Smooth muscle cell (in vitro differentiated cells): ENCODE data around the gene PNMT. TPM values are rescaled to one million over a fixed set of nuclear protein-coding genes. Genes with fewer than 3 reads are reported as not detected.

ENCODE experiments used
- DNase-seq: peaks from one replicate; lab custom pipeline; 2025; ENCODE audit not compliant: unreplicated experiment; lab: John Stamatoyannopoulos, UW
- H2AFZ ChIP-seq: fragments of 200-600 bp; sonication (generic); 2 replicates; pipeline ENCODE4 v1.6.0; 2016; ENCODE audit warnings: antibody characterized with exemption, low read depth, mild to moderate bottlenecking
- H3F3A ChIP-seq: fragments of 200-600 bp; sonication (generic); 2 replicates; pipeline ENCODE4 v1.6.0; 2017; ENCODE audit warnings: antibody characterized with exemption, low read depth
- H3K27ac ChIP-seq: fragments of 200-600 bp; sonication (generic); 2 replicates; pipeline ENCODE4 v1.5.1; 2016; ENCODE audit warnings: low read depth, mild to moderate bottlenecking
- H3K27me3 ChIP-seq: fragments of 200-600 bp; sonication (generic); 2 replicates; pipeline ENCODE4 v1.6.1; 2016; ENCODE audit warnings: low read depth, mild to moderate bottlenecking
- H3K36me3 ChIP-seq: fragments of 200-600 bp; sonication (generic); 2 replicates; pipeline ENCODE4 v1.5.1; 2016; ENCODE audit warnings: low read depth
- H3K4me1 ChIP-seq: fragments of 200-600 bp; sonication (generic); 2 replicates; pipeline ENCODE4 v1.5.1; 2016; ENCODE audit warnings: low read depth
- H3K4me2 ChIP-seq: fragments of 200-600 bp; sonication (generic); 2 replicates; pipeline ENCODE4 v1.6.0; 2016; ENCODE audit warnings: mild to moderate bottlenecking
- H3K4me3 ChIP-seq: fragments of 200-600 bp; sonication (generic); 2 replicates; pipeline ENCODE4 v1.5.1; 2016; ENCODE audit warnings: mild to moderate bottlenecking
- H3K79me2 ChIP-seq: fragments of 200-600 bp; sonication (generic); 2 replicates; pipeline ENCODE4 v1.6.0; 2016; ENCODE audit warnings: low read depth, mild to moderate bottlenecking
- H3K9ac ChIP-seq: fragments of 200-600 bp; sonication (generic); 2 replicates; pipeline ENCODE4 v1.6.0; 2016; ENCODE audit warnings: low read depth
- H3K9me3 ChIP-seq: fragments of 200-600 bp; sonication (generic); replicated peaks from 2 replicates; pipeline ENCODE4 v1.5.1; 2016; ENCODE audit warnings: low read depth
- H4K20me1 ChIP-seq: fragments of 200-600 bp; sonication (generic); 2 replicates; pipeline ENCODE4 v1.6.0; 2016; ENCODE audit warnings: low read depth
- CTCF ChIP-seq: fragments of 200-600 bp; sonication (generic); IDR thresholded peaks from 2 replicates; pipeline ENCODE4 v1.5.1; 2017; ENCODE audit warnings: borderline replicate concordance, mild to moderate bottlenecking, antibody characterized with exemption; ENCODE audit not compliant: insufficient read depth, poor library complexity, severe bottlenecking
- WGBS: methylation state at CpG from one replicate; pipeline ENCODE4 v1.1.7; 2016; ENCODE audit warnings: low lambda C conversion rate; 5-methylcytosine and 5-hydroxymethylcytosine counted together
- polyA plus RNA-seq: library from polyadenylated mRNA; unstranded; fragments of >200 nt; fragmentation: Nextera tagmentation; extraction: Ambion mirVana; gene quantifications from 2 replicates; pipeline ENCODE4 v1.2.1, GENCODE V29; 2016
- total RNA-seq: library from RNA; depleted of rRNA; stranded (reverse); fragments of >200 nt; gene quantifications from 2 replicates; pipeline ENCODE4 v1.2.3, GENCODE V29; 2014

The PNMT gene
- total and polyA plus RNA-seq, 2 experiments from 2014 or later = 0.23 TPM; not detected in 1

GRCh38 chr17:39664581-39665561 is 3.4 kb upstream of the PNMT start, which contains the start of gene TCAP:
Gene TCAP (plus strand): TSS chr17:39665349. CDS start chr17:39665360, 11 bp downstream.
- H3K79me2 ChIP-seq = no peaks in the 10 kb centered on the region
- H3K4me1 ChIP-seq = peaks cover 10% of the 10 kb centered on the region
- no peak within 1 kb of the TSS for H3K27ac ChIP-seq
- no peak within 1 kb of the TSS for H3K4me2 ChIP-seq
- peaks cover 6% of the 10 kb centered on the region for H4K20me1 ChIP-seq
- no peaks in the 10 kb centered on the region for H3K9me3 ChIP-seq
- H3F3A ChIP-seq = no peaks in the 10 kb centered on the region
- H3K9ac ChIP-seq = no peak within 1 kb of the TSS
- no peaks in the 10 kb centered on the region for H3K36me3 ChIP-seq
- no peak for DNase-seq
- H2AFZ ChIP-seq = no peak within 1 kb of the TSS
- peaks cover 46% of the 10 kb centered on the region for H3K27me3 ChIP-seq
- TF ChIP-seq CTCF = no peak
- WGBS = 70% methylated on average over 15 of the region's 15 CpGs
- no peak within 1 kb of the TSS for H3K4me3 ChIP-seq

- H3K9ac ChIP-seq = no peak overlapping the region
- H3K4me3 ChIP-seq = no peak overlapping the region
- no peak overlapping the region for H3K4me2 ChIP-seq
- DNase-seq = no peak
- peaks cover 10% of the 10 kb centered on the region for H3K4me1 ChIP-seq
- peaks cover 55% of the 10 kb centered on the region for H3K27me3 ChIP-seq
- no peaks in the 10 kb centered on the region for H3K36me3 ChIP-seq
- 66% methylated on average over 17 of the region's 17 CpGs for WGBS
- H3K9me3 ChIP-seq = no peaks in the 10 kb centered on the region
- no peak overlapping the region for H2AFZ ChIP-seq
- TF ChIP-seq CTCF = no peak
- H3K27ac ChIP-seq = no peak overlapping the region
- peaks cover 6% of the 10 kb centered on the region for H4K20me1 ChIP-seq
- H3K79me2 ChIP-seq = no peaks in the 10 kb centered on the region
- no peaks in the 10 kb centered on the region for H3F3A ChIP-seq
These were observed 2.5 kb upstream of the PNMT start for GRCh38 chr17:39665642-39666224.

GRCh38 chr17:39666231-39666600 is 2.0 kb upstream of the PNMT start:
- Histone ChIP-seq H3K4me3 (no peak overlapping the region), H3K27ac (no peak overlapping the region), H3K9me3 (no peaks in the 10 kb centered on the region), H2AFZ (no peak overlapping the region), H3K36me3 (no peaks in the 10 kb centered on the region), H3K79me2 (no peaks in the 10 kb centered on the region), H3K27me3 (peaks cover 58% of the 10 kb centered on the region), H3K4me2 (no peak overlapping the region), H3K9ac (no peak overlapping the region), H3K4me1 (peaks cover 10% of the 10 kb centered on the region), H4K20me1 (peaks cover 6% of the 10 kb centered on the region), H3F3A (no peaks in the 10 kb centered on the region)
- no CpG with 5 or more reads among the region's 2 CpGs for WGBS
- no peak for DNase-seq
- no peak for TF ChIP-seq CTCF
